Osteoblast (primary cell): ENCODE measurements around the gene TCF4. TPM values are rescaled to one million over a fixed set of nuclear protein-coding genes. Genes with fewer than 3 reads are reported as not detected.
A peak's percentile ranks its signal among the peaks of the same experiment; 100 is the strongest.

ENCODE experiments used
- DNase-seq: peaks from one replicate; pipeline ENCODE4 v3.0.0; 2011; ENCODE audit warnings: low spot score, mixed read lengths; ENCODE audit not compliant: insufficient read length; ENCODE audit errors: missing footprints
- H2AFZ ChIP-seq: 2 replicates; pipeline ENCODE4 v1.6.0; 2011; ENCODE audit warnings: mild to moderate bottlenecking, low read length
- H3K27ac ChIP-seq: 2 replicates; pipeline ENCODE4 v1.5.1; 2011; ENCODE audit warnings: mild to moderate bottlenecking, low read depth, low read length, moderate library complexity
- H3K27me3 ChIP-seq: 2 replicates; pipeline ENCODE4 v1.6.0; 2012; ENCODE audit warnings: mild to moderate bottlenecking, control low read depth, inconsistent platforms, low read length, moderate library complexity; ENCODE audit not compliant: insufficient read depth
- H3K36me3 ChIP-seq: 2 replicates; pipeline ENCODE4 v1.5.1; 2011; ENCODE audit warnings: mild to moderate bottlenecking, low read length, control low read depth, moderate library complexity; ENCODE audit not compliant: insufficient read depth
- H3K4me1 ChIP-seq: 2 replicates; pipeline ENCODE4 v1.5.1; 2011; ENCODE audit warnings: mild to moderate bottlenecking, low read length, control low read depth, moderate library complexity; ENCODE audit not compliant: insufficient read depth
- H3K4me2 ChIP-seq: 2 replicates; pipeline ENCODE4 v1.6.0; 2011; ENCODE audit warnings: mild to moderate bottlenecking, low read length; ENCODE audit not compliant: insufficient read depth
- H3K4me3 ChIP-seq: fragments of 200-600 bp; sonication (generic); 3 replicates; pipeline ENCODE4 v1.5.1; 2012; ENCODE audit warnings: mild to moderate bottlenecking, low read length, inconsistent platforms; ENCODE audit not compliant: insufficient read depth
- H3K79me2 ChIP-seq: 2 replicates; pipeline ENCODE4 v1.6.0; 2012; ENCODE audit warnings: mild to moderate bottlenecking, low read length, control low read depth, inconsistent platforms; ENCODE audit not compliant: insufficient read depth
- H3K9me3 ChIP-seq: 2 replicates; pipeline ENCODE4 v1.5.1; 2011; ENCODE audit warnings: low read depth, low read length, control low read depth
- H4K20me1 ChIP-seq: 2 replicates; pipeline ENCODE4 v1.6.0; 2012; ENCODE audit warnings: mild to moderate bottlenecking, low read length, control low read depth; ENCODE audit not compliant: insufficient read depth
- CTCF ChIP-seq: IDR thresholded peaks from 2 replicates; pipeline ENCODE4 v1.5.1; 2011; ENCODE audit warnings: mild to moderate bottlenecking, low read depth, low read length, moderate library complexity; ENCODE audit errors: extremely low read depth
- total RNA-seq: library from RNA; depleted of rRNA; stranded (reverse); fragments of >200 nt; gene quantifications from 2 replicates; pipeline ENCODE4 v1.2.3, GENCODE V29; 2012

Gene TCF4
- total RNA-seq, 1 donor = 87.2 TPM

- Histone ChIP-seq H3K36me3 (no peaks in the 10 kb centered on the region), H3K27ac (peak overlapping the region; percentile 88), H3K4me1 (peaks cover 29% of the 10 kb centered on the region), H3K79me2 (peaks cover 60% of the 10 kb centered on the region), H3K27me3 (no peaks in the 10 kb centered on the region), H4K20me1 (no peaks in the 10 kb centered on the region), H2AFZ (peak overlapping the region; percentile 69), H3K4me2 (peak overlapping the region; percentile 83), H3K4me3 (peak overlapping the region; percentile 70), H3K9me3 (no peaks in the 10 kb centered on the region)
- peak; percentile 62 for DNase-seq
- no peak for TF ChIP-seq CTCF
These were observed 166.2 kb downstream of the TCF4 start for GRCh38 chr18:55421615-55422419.

GRCh38 chr18:55421308-55421614, 166.7 kb downstream of the TCF4 start:
- Histone ChIP-seq H3K27ac (peak overlapping the region; percentile 88), H3K79me2 (peaks cover 61% of the 10 kb centered on the region), H3K36me3 (no peaks in the 10 kb centered on the region), H3K27me3 (no peaks in the 10 kb centered on the region), H3K4me3 (peak overlapping the region; percentile 70), H4K20me1 (no peaks in the 10 kb centered on the region), H2AFZ (peak overlapping the region; percentile 48), H3K9me3 (no peaks in the 10 kb centered on the region), H3K4me2 (peak overlapping the region; percentile 83), H3K4me1 (peaks cover 29% of the 10 kb centered on the region)
- no peak for DNase-seq
- no peak for TF ChIP-seq CTCF

- Histone ChIP-seq H3K36me3 (no peaks in the 10 kb centered on the region), H3K4me1 (peaks cover 29% of the 10 kb centered on the region), H3K9me3 (no peaks in the 10 kb centered on the region), H3K79me2 (peaks cover 62% of the 10 kb centered on the region), H4K20me1 (no peaks in the 10 kb centered on the region), H3K4me2 (peak overlapping the region; percentile 83), H3K27ac (peak overlapping the region; percentile 88), H3K27me3 (no peaks in the 10 kb centered on the region), H3K4me3 (peak overlapping the region; percentile 70), H2AFZ (peak overlapping the region; percentile 61)
- DNase-seq = no peak
- no peak for TF ChIP-seq CTCF
These were observed 167.2 kb downstream of the TCF4 start for GRCh38 chr18:55420665-55421307.

- peaks cover 29% of the 10 kb centered on the region for H3K4me1 ChIP-seq
- TF ChIP-seq CTCF = no peak
- H3K9me3 ChIP-seq = no peaks in the 10 kb centered on the region
- no peaks in the 10 kb centered on the region for H3K27me3 ChIP-seq
- peaks cover 62% of the 10 kb centered on the region for H3K79me2 ChIP-seq
- H3K4me2 ChIP-seq = peak overlapping the region; percentile 83
- H3K27ac ChIP-seq = peak overlapping the region; percentile 88
- no peaks in the 10 kb centered on the region for H4K20me1 ChIP-seq
- peak overlapping the region; percentile 70 for H3K4me3 ChIP-seq
- DNase-seq = peak; percentile 35
- no peaks in the 10 kb centered on the region for H3K36me3 ChIP-seq
- peak overlapping the region; percentile 61 for H2AFZ ChIP-seq
These were observed 167.9 kb downstream of the TCF4 start for GRCh38 chr18:55419947-55420664.
